Activated CD4-positive, alpha-beta T cell treated with anti-CD3 and anti-CD28 coated beads for 4 hours (primary cell): ENCODE data around the gene VSIG8.

ENCODE experiments used
- DNase-seq, 2 donors: peaks; one replicate each; pipeline ENCODE4 v3.0.0-alpha.2; 2020

The VSIG8 gene

GRCh38 chr1:159828581-159829272 lies 33.7 kb downstream of the VSIG8 start:
- no peak for DNase-seq

- DNase-seq = no peak
These were observed 34.3 kb downstream of the VSIG8 start for GRCh38 chr1:159828176-159828575.

GRCh38 chr1:159827549-159827948 lies 34.9 kb downstream of the VSIG8 start:
- no peak for DNase-seq

- DNase-seq = no peak
These were observed 35.4 kb downstream of the VSIG8 start for GRCh38 chr1:159827102-159827490.

- DNase-seq = peak in 1 of 2 donors; percentile 33
These were observed 35.9 kb downstream of the VSIG8 start, which contains the start of gene SLAMF8 for GRCh38 chr1:159826441-159827101. SLAMF8 (plus strand) TSS chr1:159826873; CDS start chr1:159826899, 26 bp downstream.

- DNase-seq = no peak
These were observed 36.9 kb downstream of the VSIG8 start for GRCh38 chr1:159825564-159825963.

GRCh38 chr1:159823406-159823805 lies 39.1 kb downstream of the VSIG8 start:
- DNase-seq = no peak

- DNase-seq = peak in 1 of 2 donors; percentile 19
These were observed 41.1 kb downstream of the VSIG8 start for GRCh38 chr1:159821171-159821867.

GRCh38 chr1:159817276-159818041 lies 45.0 kb downstream of the VSIG8 start:
- no peak for DNase-seq

- DNase-seq = no peak
These were observed 46.5 kb downstream of the VSIG8 start for GRCh38 chr1:159815926-159816325.

GRCh38 chr1:159804924-159805323 lies 57.5 kb downstream of the VSIG8 start:
- no peak for DNase-seq
